Caco-2 (cell line): Measurements from ENCODE around the gene PDGFRB. TPM values are rescaled to one million over a fixed set of nuclear protein-coding genes. Genes with fewer than 3 reads are reported as not detected.

Experiments
- BruUV-seq: library from RNA; stranded (reverse); fragments of 400-500 nt; replicated peaks from 2 replicates; lab custom pipeline; 2021; lab: Mats Ljungman, UMichigan
- CTCF ChIA-PET: fragments of 300-600 bp; sonication (Branson Sonifier 250); formaldehyde crosslinking; loops from one replicate; lab custom pipeline; 2022; ENCODE audit warnings: antibody characterized with exemption; lab: Charles Lee
- POLR2A ChIA-PET: fragments of 300-600 bp; sonication (Branson Sonifier 250); formaldehyde crosslinking; loops from one replicate; lab custom pipeline; 2022; ENCODE audit warnings: antibody characterized with exemption; lab: Charles Lee
- DNase-seq, 2 experiments: peaks; one replicate each; pipeline versions ENCODE4 v3.0.0 to v3.0.0-alpha.2; 2020 to 2022
- H3K27me3 ChIP-seq: replicated peaks from 2 replicates; pipeline ENCODE4 v1.6.0; 2011; ENCODE audit warnings: low read length; ENCODE audit not compliant: control insufficient read depth, insufficient read depth
- H3K36me3 ChIP-seq: 2 replicates; pipeline ENCODE4 v1.5.1; 2011; ENCODE audit warnings: low read length; ENCODE audit not compliant: control insufficient read depth, insufficient read depth
- H3K4me1 ChIP-seq: fragments of 250-450 bp; sonication (Bioruptor Pico); 2 replicates; pipeline ENCODE4 v1.5.1; 2020; ENCODE audit warnings: mild to moderate bottlenecking
- H3K4me3 ChIP-seq: 2 replicates; pipeline ENCODE4 v1.5.1; 2011; ENCODE audit warnings: low read depth, mild to moderate bottlenecking, control low read depth, low read length
- H3K9me3 ChIP-seq: fragments of 250-450 bp; sonication (Bioruptor Pico); 2 replicates; pipeline ENCODE4 v1.5.1; 2020; ENCODE audit warnings: mild to moderate bottlenecking, moderate library complexity
- H3K27ac Mint-ChIP-seq: one replicate; pipeline ENCODE4 v1.8.0; 2022; ENCODE audit warnings: mixed read lengths; ENCODE audit not compliant: unreplicated experiment
- H3K27me3 Mint-ChIP-seq: one replicate; pipeline ENCODE4 v1.8.0; 2022; ENCODE audit warnings: mixed read lengths; ENCODE audit not compliant: insufficient read depth, unreplicated experiment
- H3K36me3 Mint-ChIP-seq: one replicate; pipeline ENCODE4 v1.8.0; 2022; ENCODE audit warnings: mild to moderate bottlenecking, mixed read lengths; ENCODE audit not compliant: insufficient read depth, unreplicated experiment
- H3K4me1 Mint-ChIP-seq: one replicate; pipeline ENCODE4 v1.8.0; 2022; ENCODE audit warnings: low read depth, mixed read lengths; ENCODE audit not compliant: unreplicated experiment
- H3K4me3 Mint-ChIP-seq: one replicate; pipeline ENCODE4 v1.8.0; 2022; ENCODE audit warnings: mild to moderate bottlenecking, moderate library complexity, mixed read lengths; ENCODE audit not compliant: unreplicated experiment
- H3K9me3 Mint-ChIP-seq: one replicate; pipeline ENCODE4 v1.8.0; 2022; ENCODE audit warnings: mixed read lengths; ENCODE audit not compliant: unreplicated experiment
- CTCF ChIP-seq, 2 experiments: fragments of 200-600 bp in 1 of 2; IDR thresholded peaks; 1 replicate in 1 of 2; 2 replicates in 1 of 2; pipeline versions ENCODE4 v1.5.1 to v1.8.0; 2011 to 2022; ENCODE audit warnings: antibody characterized with exemption in 1 of 2, control low read depth in 1 of 2, inconsistent platforms in 1 of 2, low read depth in 1 of 2, low read length in 1 of 2, mild to moderate bottlenecking in 1 of 2, moderate library complexity in 1 of 2; ENCODE audit not compliant: insufficient read depth in 1 of 2, severe bottlenecking in 1 of 2, unreplicated experiment in 1 of 2
- intact Hi-C: fragments of 100-400 bp; cut with micrococcal nuclease; formaldehyde crosslinking; loops from one replicate; pipeline ENCODE4 v1.10.0; 2022; ENCODE audit not compliant: unreplicated experiment
- total RNA-seq: library from RNA; stranded (reverse); gene quantifications from 2 replicates; pipeline ENCODE4 v1.2.3, GENCODE V29; 2022

The PDGFRB gene
- total RNA-seq, 1 experiment from 2014 or later = 5.9 TPM

- no peaks in the 10 kb centered on the region for H3K36me3 Mint-ChIP-seq
- intact Hi-C loops = no loop called here
- Histone ChIP-seq H3K4me1 (peaks cover 17% of the 10 kb centered on the region), H3K36me3 (no peaks in the 10 kb centered on the region), H3K4me3 (no peak overlapping the region), H3K27me3 (no peaks in the 10 kb centered on the region), H3K9me3 (no peaks in the 10 kb centered on the region)
- no peak overlapping the region for H3K27ac Mint-ChIP-seq
- no peaks in the 10 kb centered on the region for H3K9me3 Mint-ChIP-seq
- POLR2A ChIA-PET = no interaction called here
- no peaks in the 10 kb centered on the region for H3K27me3 Mint-ChIP-seq
- H3K4me1 Mint-ChIP-seq = peaks cover 22% of the 10 kb centered on the region
- DNase-seq = no peak
- CTCF ChIA-PET = interaction anchor here (0.5 kb wide), 1 partner anchor 51 kb away, joined by 3 read pairs; no protein-coding TSS in a partner anchor
- no peak overlapping the region for H3K4me3 Mint-ChIP-seq
- no TSS peak for BruUV-seq
- no peak for TF ChIP-seq CTCF (IDR thresholded peaks at IDR 0.05; ENCODE audit: insufficient read depth in 1 of 2, low read depth in 1 of 2, low read length in 1 of 2, severe bottlenecking in 1 of 2, unreplicated experiment in 1 of 2)
Observed at GRCh38 chr5:150103678-150104549, 51.7 kb downstream of the PDGFRB start.

GRCh38 chr5:150101023-150101422 lies 54.6 kb downstream of the PDGFRB start:
- Mint-ChIP-seq H3K9me3 (no peaks in the 10 kb centered on the region), H3K4me3 (no peak overlapping the region), H3K27ac (no peak overlapping the region), H3K27me3 (peaks cover 2% of the 10 kb centered on the region), H3K4me1 (no peaks in the 10 kb centered on the region), H3K36me3 (no peaks in the 10 kb centered on the region)
- H3K36me3 ChIP-seq = no peaks in the 10 kb centered on the region
- CTCF ChIA-PET = interaction anchor here (1.1 kb wide), 1 partner anchor 21 kb away, joined by 5 read pairs; no protein-coding TSS in a partner anchor
- no peaks in the 10 kb centered on the region for H3K27me3 ChIP-seq
- DNase-seq = no peak
- no TSS peak for BruUV-seq
- intact Hi-C loops = no loop called here
- no peak overlapping the region for H3K4me3 ChIP-seq
- POLR2A ChIA-PET = no interaction called here
- H3K9me3 ChIP-seq = no peaks in the 10 kb centered on the region
- TF ChIP-seq CTCF (IDR thresholded peaks at IDR 0.05; ENCODE audit: insufficient read depth in 1 of 2, low read depth in 1 of 2, low read length in 1 of 2, severe bottlenecking in 1 of 2, unreplicated experiment in 1 of 2) = no peak
- no peaks in the 10 kb centered on the region for H3K4me1 ChIP-seq

GRCh38 chr5:150097152-150097551 lies 58.5 kb downstream of the PDGFRB start:
- ChIA-PET CTCF (interaction anchor here (0.5 to 0.7 kb wide), 3 partner anchors 16 to 121 kb away, joined by 3 to 7 read pairs (median 4); no protein-coding TSS in a partner anchor), POLR2A (no interaction called here)
- H3K9me3 ChIP-seq = no peaks in the 10 kb centered on the region
- Mint-ChIP-seq H3K4me1 (peaks cover 10% of the 10 kb centered on the region), H3K36me3 (no peaks in the 10 kb centered on the region), H3K9me3 (no peaks in the 10 kb centered on the region), H3K27ac (no peak overlapping the region), H3K4me3 (no peak overlapping the region), H3K27me3 (peaks cover 2% of the 10 kb centered on the region)
- H3K4me3 ChIP-seq = no peak overlapping the region
- DNase-seq = no peak
- no peaks in the 10 kb centered on the region for H3K27me3 ChIP-seq
- TF ChIP-seq CTCF (IDR thresholded peaks at IDR 0.05; ENCODE audit: insufficient read depth in 1 of 2, low read depth in 1 of 2, low read length in 1 of 2, severe bottlenecking in 1 of 2, unreplicated experiment in 1 of 2) = no peak
- intact Hi-C loops = no loop called here
- no peaks in the 10 kb centered on the region for H3K36me3 ChIP-seq
- no TSS peak for BruUV-seq
- peaks cover 13% of the 10 kb centered on the region for H3K4me1 ChIP-seq
